ENCODE results near the gene TRPM3. TPM values are rescaled to one million over a fixed set of nuclear protein-coding genes. Genes with fewer than 3 reads are reported as not detected.

TRPM3 gene
- total RNA-seq, 4 donors from 2014 or later = 0.57 to 4.4 (median 1.4) TPM; not detected in 1

DNA sequence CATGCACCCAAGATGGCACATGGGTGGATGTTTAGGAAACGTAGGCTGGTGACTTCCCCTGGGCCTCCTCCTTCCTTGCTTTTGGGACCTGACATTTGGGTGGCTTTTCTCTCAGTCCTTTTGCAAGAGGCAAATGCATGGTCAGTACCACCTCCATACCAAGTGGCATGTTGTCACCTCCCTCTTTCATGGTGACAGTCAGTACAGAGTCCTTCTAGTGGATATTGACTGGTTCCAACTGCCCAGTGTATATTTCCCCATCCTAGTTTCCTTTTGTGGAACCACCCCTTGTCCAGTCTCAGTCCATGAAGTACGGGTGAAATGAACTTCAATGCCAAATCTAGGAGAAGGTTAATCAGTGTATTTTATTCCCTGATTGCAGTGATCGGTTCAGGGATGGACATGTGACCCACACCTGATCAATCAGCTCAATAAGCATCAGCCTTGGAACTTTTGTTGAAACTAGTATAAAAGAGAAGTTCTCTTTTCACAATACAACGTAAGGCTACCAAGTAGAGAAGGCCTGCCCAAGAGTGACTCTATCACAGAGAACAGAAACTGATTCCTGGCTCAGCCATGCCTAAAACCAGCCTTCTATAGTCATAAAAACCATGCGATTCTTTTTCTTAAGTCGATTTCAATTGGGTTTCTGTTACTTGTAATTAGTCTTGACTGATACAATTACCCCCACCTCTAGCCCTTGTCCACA is 563.6 kb downstream of the TRPM3 start:
- TF ChIP-seq, protein P1, sequence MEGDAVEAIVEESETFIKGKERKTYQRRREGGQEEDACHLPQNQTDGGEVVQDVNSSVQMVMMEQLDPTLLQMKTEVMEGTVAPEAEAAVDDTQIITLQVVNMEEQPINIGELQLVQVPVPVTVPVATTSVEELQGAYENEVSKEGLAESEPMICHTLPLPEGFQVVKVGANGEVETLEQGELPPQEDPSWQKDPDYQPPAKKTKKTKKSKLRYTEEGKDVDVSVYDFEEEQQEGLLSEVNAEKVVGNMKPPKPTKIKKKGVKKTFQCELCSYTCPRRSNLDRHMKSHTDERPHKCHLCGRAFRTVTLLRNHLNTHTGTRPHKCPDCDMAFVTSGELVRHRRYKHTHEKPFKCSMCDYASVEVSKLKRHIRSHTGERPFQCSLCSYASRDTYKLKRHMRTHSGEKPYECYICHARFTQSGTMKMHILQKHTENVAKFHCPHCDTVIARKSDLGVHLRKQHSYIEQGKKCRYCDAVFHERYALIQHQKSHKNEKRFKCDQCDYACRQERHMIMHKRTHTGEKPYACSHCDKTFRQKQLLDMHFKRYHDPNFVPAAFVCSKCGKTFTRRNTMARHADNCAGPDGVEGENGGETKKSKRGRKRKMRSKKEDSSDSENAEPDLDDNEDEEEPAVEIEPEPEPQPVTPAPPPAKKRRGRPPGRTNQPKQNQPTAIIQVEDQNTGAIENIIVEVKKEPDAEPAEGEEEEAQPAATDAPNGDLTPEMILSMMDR (IDR thresholded peaks at IDR 0.05; ENCODE audit: low read depth) = no peak

DNA sequence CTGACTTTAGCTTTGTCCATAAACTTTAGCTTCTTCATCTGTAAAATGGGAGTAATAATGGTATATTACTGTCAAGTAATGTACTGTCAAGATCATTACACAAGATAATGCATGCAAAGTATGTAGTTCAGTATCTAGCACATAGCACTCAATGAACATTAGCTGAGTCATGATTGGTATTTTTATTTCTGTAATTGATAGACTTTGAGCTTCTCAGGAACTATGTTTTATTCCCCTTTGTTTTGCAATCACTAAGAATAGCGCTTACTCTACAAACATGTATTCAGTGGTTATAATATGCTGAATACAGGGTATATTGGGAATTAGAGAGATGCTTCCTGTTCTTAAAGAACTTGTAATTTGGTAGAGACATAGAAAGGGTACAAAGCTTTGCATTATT is 564.6 kb downstream of the TRPM3 start:
- TF ChIP-seq, protein P1 (IDR thresholded peaks at IDR 0.05; ENCODE audit: low read depth) = no peak

DNA sequence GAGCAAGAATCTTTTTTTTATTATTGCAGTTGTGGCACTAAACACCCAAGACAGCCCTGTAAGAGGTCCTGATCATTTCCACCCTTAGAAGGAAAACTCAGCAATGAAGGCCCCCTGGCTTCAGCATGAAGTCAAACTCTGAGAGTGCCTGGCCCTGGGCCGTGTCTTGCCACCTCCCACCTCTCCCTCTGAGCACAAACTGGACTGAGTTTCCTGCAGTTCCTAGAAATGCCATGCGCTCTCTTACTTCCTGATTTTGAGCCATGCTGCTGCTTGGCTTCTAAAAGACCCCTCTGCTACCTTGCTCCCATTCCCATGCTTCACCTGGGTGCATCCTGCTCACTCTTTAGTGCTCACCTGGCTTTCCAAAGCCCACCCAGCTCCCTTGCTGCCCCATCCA is 566.5 kb downstream of the TRPM3 start:
- TF ChIP-seq, protein P1 (IDR thresholded peaks at IDR 0.05; ENCODE audit: low read depth) = no peak

DNA sequence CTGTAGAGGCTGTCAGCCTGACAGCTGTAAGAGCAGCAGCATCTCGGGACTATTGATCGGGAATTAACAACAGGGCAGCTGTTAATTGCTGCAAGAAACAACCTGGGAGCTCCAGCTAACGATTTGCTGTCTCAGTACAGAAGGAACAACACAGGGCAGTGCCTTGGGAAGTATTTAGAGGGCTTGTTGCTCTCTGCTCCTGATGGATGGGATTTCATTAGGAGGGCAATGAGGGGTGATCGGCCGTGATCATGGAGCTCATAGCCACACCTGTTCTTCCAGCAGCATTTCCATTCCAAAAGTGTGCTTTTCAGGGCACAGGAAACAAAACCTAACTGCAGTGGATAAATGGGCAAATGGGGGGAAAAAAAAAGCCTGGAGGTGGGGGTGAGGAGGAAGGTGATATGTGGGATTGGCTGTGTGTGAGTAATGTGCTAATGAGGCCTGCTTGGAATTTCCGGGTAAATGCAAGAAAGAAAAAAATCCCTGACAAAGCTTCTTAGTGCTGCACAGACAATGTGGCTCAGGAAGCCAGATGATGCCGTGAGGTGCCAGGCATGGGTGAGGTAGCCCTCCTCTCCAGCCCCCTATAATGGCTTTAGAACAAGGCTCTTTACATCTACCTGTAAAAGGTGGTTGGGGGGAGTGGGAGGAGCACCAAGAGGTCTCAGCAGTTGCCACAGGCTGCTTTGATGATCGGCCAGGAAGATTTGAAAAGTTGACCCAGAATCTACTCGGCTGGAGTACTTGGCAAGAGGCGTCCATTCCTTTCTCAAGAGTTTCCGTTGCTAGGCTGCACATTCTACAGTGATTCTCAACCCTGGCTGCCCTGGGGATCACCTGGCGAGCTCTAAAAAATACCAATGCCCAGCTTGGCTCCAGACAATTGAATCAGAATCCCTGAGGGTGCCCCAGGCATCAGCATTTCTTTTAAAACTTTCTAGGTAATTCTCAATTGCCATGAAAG is 567.4 kb downstream of the TRPM3 start:
- TF ChIP-seq, protein P1 (IDR thresholded peaks at IDR 0.05; ENCODE audit: low read depth) = no peak

DNA sequence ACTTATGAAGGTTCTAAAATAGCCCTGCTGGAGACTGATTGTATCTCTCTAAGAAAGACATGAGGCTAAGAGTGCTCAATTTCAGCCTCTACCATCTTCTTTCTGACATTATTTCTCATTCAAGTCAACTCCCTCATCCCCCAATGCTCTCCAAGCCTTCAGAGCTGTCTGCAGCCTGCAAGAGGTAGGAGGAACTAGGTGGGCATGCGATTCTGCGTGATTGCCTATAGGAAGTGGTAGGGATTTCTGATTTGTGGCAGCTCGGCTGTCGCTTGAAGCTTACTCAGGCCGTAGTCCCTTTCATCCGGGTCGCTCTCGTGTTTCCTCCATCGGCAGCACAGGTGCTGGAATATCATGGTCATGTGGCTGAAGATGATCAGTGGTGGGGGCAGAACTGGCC is 568.9 kb downstream of the TRPM3 start:
- TF ChIP-seq, protein P1 (IDR thresholded peaks at IDR 0.05; ENCODE audit: low read depth) = no peak

DNA sequence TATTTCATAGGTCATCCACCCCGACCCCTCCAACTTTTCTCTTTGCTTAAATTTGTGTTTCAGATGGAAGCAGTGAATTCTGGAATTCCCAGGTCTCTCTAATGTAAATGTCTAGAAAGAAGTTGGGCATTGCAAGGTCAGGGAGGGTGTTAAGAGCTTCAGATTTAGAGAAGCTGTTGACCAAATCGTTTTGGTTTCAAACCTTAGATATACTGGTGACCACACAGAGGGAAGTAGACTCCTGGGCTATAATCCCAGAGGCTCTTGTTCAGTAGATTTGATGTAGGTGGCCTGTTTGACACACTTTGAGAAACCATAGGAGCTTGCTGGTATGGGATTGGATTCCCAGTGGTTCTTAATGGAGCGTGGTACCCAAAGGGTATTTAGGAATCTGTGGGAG is 569.6 kb downstream of the TRPM3 start:
- TF ChIP-seq, protein P1 (IDR thresholded peaks at IDR 0.05; ENCODE audit: low read depth) = no peak

DNA sequence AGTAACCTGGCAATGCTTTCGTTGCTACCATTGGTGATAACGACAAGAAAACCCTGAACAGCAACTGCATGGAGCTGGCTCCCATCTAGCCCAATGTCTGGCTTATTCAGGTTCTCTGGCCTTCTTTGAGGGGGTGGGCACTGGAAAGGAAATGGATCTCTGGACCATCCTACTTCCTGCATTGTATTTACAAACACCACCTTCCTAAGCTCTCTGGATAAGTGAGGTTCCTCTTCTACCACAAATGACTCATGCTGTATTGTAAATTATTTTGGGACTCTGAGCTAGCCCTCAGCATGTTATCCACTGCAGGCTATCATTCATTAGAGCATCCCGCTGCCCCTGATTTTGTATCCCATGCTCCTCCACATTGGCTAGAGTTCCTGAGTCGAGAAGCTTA is 570.0 kb downstream of the TRPM3 start:
- TF ChIP-seq, protein P1 (IDR thresholded peaks at IDR 0.05; ENCODE audit: low read depth) = no peak

All from subcutaneous adipose tissue (tissue), 4 donors.